Activated CD4-positive, alpha-beta T cell treated with anti-CD3 and anti-CD28 coated beads, Interleukin-2, amount 10 ng/mL, durations not matched to agents 24 days and 14 days (primary cell): ENCODE data around the gene SLC35D1. TPM values are rescaled to one million over a fixed set of nuclear protein-coding genes. Genes with fewer than 3 reads are reported as not detected.
"Not testable (repeated sequence)": the region's sequence is repeated elsewhere in the genome, so short reads cannot be mapped to it uniquely, and the experiment has no call there.

Experiments
- DNase-seq: peaks from one replicate; pipeline ENCODE4 v3.0.0; 2022
- H3K27ac Mint-ChIP-seq: one replicate; pipeline ENCODE4 v1.8.0; 2022; ENCODE audit warnings: mild to moderate bottlenecking, mixed read lengths
- H3K27me3 Mint-ChIP-seq: one replicate; pipeline ENCODE4 v1.8.0; 2022; ENCODE audit warnings: mixed read lengths
- H3K36me3 Mint-ChIP-seq: one replicate; pipeline ENCODE4 v1.8.0; 2022; ENCODE audit warnings: low read depth, mild to moderate bottlenecking, mixed read lengths
- H3K4me1 Mint-ChIP-seq: one replicate; pipeline ENCODE4 v1.8.0; 2021; ENCODE audit warnings: mixed read lengths
- H3K4me3 Mint-ChIP-seq: one replicate; pipeline ENCODE4 v1.8.0; 2022; ENCODE audit warnings: mild to moderate bottlenecking, moderate library complexity, mixed read lengths
- H3K9me3 Mint-ChIP-seq: one replicate; pipeline ENCODE4 v1.8.0; 2021; ENCODE audit warnings: mixed read lengths
- intact Hi-C: fragments of 100-400 bp; cut with micrococcal nuclease; formaldehyde crosslinking; loops from one replicate; pipeline ENCODE4 v1.15.1; 2023
- total RNA-seq: library from RNA; stranded (reverse); gene quantifications from 2 replicates; pipeline ENCODE4 v1.2.3, GENCODE V29; 2022

Gene SLC35D1
- total RNA-seq, result 15.9 and 16.1 TPM in 2 replicates

DNA sequence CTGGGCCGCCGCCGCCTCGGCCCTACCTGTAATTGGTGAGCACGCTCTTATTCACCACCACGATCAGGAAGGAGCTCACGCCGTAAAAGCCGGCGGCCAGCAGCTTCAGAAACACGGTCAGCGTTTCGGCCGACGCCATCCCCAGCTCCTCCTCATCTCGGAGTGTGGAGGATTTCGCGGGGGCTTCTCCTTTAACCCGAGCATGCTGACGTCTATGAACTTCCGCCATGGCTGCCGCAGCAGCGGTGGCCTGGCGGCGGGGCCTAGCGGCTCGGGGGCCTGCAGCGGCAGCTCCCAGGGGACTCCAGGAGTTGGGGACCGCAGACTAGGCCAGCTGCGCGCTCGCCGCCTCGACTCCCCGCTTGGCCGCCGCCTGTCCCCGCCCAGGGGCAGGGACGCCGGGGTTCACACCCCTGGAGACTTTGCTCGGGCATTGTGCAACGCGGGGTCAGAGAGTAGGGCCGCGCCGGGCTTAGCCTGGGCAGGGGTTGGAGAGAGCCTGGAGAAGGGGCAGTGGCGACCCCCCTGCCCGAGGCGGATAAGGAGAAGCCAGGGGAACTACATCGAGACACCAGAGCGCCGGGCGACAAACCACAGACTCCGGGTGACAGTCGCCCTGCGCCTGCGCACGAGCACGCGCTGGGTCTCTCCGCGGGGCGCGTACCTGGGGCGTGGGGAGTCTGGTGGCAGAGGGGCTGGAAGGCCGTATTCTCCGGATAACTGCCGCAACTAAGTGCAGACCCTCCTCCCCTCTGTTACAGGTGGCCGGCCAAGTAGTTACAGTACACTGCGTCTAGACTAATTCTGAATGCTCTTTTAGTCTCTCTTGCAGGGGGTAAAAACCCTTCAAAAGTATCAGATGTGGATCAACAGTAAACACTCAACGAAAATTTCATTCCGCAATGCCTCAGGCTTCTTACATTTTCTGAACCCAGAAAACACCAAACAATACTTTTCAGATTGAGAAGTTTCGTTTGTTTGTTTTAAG, at the start of gene SLC35D1:
Gene SLC35D1 (minus strand): TSS at position 364 of the 988 bp plus-strand sequence. CDS start 135 bp downstream, at position 229.
- intact Hi-C loops, result loop anchor here (1.0 to 10.0 kb wide), 8 partner anchors 57 to 631 kb away; partner anchors contain the start of genes DNAI4, GADD45A and MIER1
- DNase-seq, result peak; percentile 94
- peaks cover 3% of the 10 kb centered on the region for H3K9me3 Mint-ChIP-seq
- peak within 1 kb of the TSS; percentile 95 for H3K27ac Mint-ChIP-seq
- peak within 1 kb of the TSS; percentile 86 for H3K4me3 Mint-ChIP-seq
- H3K36me3 Mint-ChIP-seq, result peaks cover 19% of the 10 kb centered on the region
- H3K27me3 Mint-ChIP-seq, result peaks cover 10% of the 10 kb centered on the region
- H3K4me1 Mint-ChIP-seq, result peaks cover 28% of the 10 kb centered on the region

- intact Hi-C loops, result no loop called here
- Mint-ChIP-seq H3K4me3 (no peak overlapping the region), H3K9me3 (no peaks in the 10 kb centered on the region), H3K36me3 (no peaks in the 10 kb centered on the region), H3K27me3 (peaks cover 20% of the 10 kb centered on the region), H3K27ac (no peak overlapping the region), H3K4me1 (peaks cover 1% of the 10 kb centered on the region)
- DNase-seq, result no peak
Observed at GRCh38 chr1:67103548-67103947, 49.6 kb upstream of the SLC35D1 start.

DNA sequence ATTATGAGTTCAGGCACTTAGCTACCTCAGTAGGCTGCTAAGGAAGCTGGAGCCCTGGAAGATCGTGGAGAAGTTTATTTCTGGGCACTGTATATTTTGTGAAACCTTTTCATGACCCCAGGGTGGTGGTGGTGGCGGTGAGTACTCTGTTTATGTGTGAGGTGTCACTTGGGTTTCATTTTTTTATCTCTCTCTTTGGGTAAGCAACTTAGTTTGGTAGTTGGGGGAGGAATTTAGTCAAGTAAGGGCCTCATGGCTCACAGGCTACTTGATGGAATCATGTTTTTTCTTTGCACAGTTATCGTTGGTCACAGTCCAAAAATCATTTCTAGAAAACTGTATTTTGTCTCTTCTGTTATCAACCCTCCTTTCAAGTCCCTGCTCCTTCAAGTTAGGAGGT, 46.9 kb upstream of the SLC35D1 start:
- DNase-seq, result no peak
- Mint-ChIP-seq H3K4me3 (no peak overlapping the region), H3K4me1 (peaks cover 1% of the 10 kb centered on the region), H3K27me3 (peaks cover 18% of the 10 kb centered on the region), H3K27ac (no peak overlapping the region), H3K36me3 (no peaks in the 10 kb centered on the region), H3K9me3 (no peaks in the 10 kb centered on the region)
- intact Hi-C loops, result no loop called here

DNA sequence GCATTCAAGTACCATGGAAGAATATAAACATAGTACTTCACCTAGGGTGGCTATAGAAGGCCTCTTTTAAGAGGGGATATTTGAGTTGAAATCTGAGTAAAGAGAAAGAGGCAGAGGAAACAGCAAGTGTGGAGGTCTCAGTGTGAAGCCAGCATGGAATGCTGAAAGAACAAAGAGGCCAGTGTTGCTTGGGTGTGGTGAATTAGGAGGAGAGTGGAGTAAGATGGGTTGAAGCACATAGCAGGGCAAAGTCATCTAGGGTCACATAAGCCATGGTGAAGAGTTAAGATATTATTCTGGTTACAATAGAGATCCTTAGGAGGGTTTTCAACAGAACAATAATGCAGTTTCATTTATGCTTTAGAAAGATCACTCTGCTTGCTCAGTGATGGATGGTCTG, 43.4 kb upstream of the SLC35D1 start:
- H3K9me3 Mint-ChIP-seq, result no peaks in the 10 kb centered on the region
- peaks cover 1% of the 10 kb centered on the region for H3K4me1 Mint-ChIP-seq
- no peak overlapping the region for H3K4me3 Mint-ChIP-seq
- no peak overlapping the region for H3K27ac Mint-ChIP-seq
- H3K27me3 Mint-ChIP-seq, result peaks cover 20% of the 10 kb centered on the region
- H3K36me3 Mint-ChIP-seq, result no peaks in the 10 kb centered on the region
- intact Hi-C loops, result no loop called here
- no peak for DNase-seq

DNA sequence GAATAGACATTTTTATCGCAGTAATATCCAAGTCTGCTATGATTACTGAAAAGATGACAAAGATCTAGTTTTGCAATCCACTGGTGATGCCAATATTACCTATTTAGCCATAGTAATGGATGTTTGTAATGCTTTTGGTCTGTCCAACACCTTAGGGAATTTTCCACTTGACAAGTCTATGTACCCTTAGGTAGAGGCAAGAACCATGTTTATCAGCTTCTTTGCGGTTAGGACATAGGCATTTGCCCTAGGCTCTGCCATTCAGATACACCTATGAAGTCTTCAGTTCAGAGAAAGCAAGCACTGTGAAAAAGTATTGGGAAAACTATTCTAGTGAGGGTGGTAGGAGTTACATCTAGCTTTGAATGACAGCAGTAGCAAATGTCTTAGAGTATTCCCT, 40.2 kb upstream of the SLC35D1 start:
- no peak overlapping the region for H3K4me3 Mint-ChIP-seq
- H3K4me1 Mint-ChIP-seq, result no peaks in the 10 kb centered on the region
- H3K36me3 Mint-ChIP-seq, result no peaks in the 10 kb centered on the region
- intact Hi-C loops, result no loop called here
- no peak for DNase-seq
- peaks cover 7% of the 10 kb centered on the region for H3K27me3 Mint-ChIP-seq
- no peak overlapping the region for H3K27ac Mint-ChIP-seq
- H3K9me3 Mint-ChIP-seq, result no peaks in the 10 kb centered on the region

DNA sequence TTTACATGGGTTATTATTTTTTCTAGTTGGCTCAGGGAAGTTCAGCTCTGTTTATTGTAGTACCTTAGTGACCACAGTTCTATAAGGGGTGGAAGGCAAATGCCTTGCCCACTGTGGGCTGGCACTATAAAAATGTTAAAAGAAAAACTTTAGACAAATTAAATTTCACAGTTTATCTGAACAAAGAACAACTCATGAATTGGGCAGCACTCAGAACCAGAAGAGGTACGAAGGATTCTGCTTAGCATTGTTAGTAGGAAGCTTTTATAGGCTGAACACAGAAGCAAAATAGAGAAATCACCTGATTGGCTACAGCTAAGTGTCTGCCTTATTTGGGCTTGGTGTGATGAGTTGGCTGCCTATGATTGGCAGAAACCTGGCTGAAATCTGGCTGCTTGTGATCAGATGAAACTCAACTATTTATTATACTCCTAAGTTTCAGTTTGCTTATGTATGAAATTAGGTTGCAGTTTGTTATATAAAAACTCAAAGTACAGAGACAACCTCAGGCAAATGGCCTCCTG, 35.8 kb upstream of the SLC35D1 start:
- Mint-ChIP-seq H3K4me3 (no peak overlapping the region), H3K27ac (no peak overlapping the region), H3K9me3 (peaks cover 8% of the 10 kb centered on the region), H3K4me1 (no peaks in the 10 kb centered on the region), H3K36me3 (no peaks in the 10 kb centered on the region), H3K27me3 (peaks cover 5% of the 10 kb centered on the region)
- intact Hi-C loops, result no loop called here
- no peak for DNase-seq

GRCh38 chr1:67088440-67088839, 34.5 kb upstream of the SLC35D1 start:
- Mint-ChIP-seq H3K4me1 (no peaks in the 10 kb centered on the region), H3K36me3 (no peaks in the 10 kb centered on the region), H3K9me3 (peaks cover 9% of the 10 kb centered on the region), H3K27ac (no peak overlapping the region), H3K27me3 (peaks cover 5% of the 10 kb centered on the region), H3K4me3 (no peak overlapping the region)
- intact Hi-C loops, result no loop called here
- DNase-seq, result no peak

DNA sequence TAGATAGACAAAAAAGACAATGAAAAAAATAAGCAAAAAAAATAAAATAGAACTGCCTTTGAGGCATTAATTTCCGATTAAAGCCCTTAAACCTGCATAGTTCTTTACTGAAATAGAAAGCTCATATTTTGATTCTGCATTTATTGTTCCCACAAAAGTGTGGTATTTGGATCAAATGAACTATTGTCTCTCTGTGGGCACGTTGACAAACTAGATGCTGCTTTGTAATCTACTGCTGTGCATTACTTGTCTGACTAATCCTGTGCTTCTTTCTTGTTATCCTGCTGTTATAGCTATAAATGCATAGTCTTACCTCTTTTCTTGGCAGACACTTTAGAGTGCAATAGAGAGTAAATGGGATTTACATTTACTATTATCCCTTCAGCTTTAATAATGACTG, 31.4 kb upstream of the SLC35D1 start:
- no peak overlapping the region for H3K4me3 Mint-ChIP-seq
- no peak for DNase-seq
- no peaks in the 10 kb centered on the region for H3K27me3 Mint-ChIP-seq
- no peak overlapping the region for H3K27ac Mint-ChIP-seq
- H3K9me3 Mint-ChIP-seq, result peaks cover 9% of the 10 kb centered on the region
- no peaks in the 10 kb centered on the region for H3K4me1 Mint-ChIP-seq
- H3K36me3 Mint-ChIP-seq, result no peaks in the 10 kb centered on the region
- intact Hi-C loops, result no loop called here

- Mint-ChIP-seq H3K27me3 (no peaks in the 10 kb centered on the region), H3K36me3 (no peaks in the 10 kb centered on the region), H3K27ac (no peak overlapping the region), H3K4me1 (no peaks in the 10 kb centered on the region), H3K4me3 (no peak overlapping the region), H3K9me3 (peaks cover 9% of the 10 kb centered on the region)
- intact Hi-C loops, result no loop called here
- no peak for DNase-seq
Observed at GRCh38 chr1:67084765-67085318, 30.9 kb upstream of the SLC35D1 start.

- DNase-seq, result no peak
- peaks cover 6% of the 10 kb centered on the region for H3K9me3 Mint-ChIP-seq
- H3K27me3 Mint-ChIP-seq, result no peaks in the 10 kb centered on the region
- H3K4me1 Mint-ChIP-seq, result no peaks in the 10 kb centered on the region
- H3K27ac Mint-ChIP-seq, result no peak overlapping the region
- no peak overlapping the region for H3K4me3 Mint-ChIP-seq
- intact Hi-C loops, result no loop called here
- H3K36me3 Mint-ChIP-seq, result no peaks in the 10 kb centered on the region
Observed at GRCh38 chr1:67078291-67078690, 24.3 kb upstream of the SLC35D1 start.

DNA sequence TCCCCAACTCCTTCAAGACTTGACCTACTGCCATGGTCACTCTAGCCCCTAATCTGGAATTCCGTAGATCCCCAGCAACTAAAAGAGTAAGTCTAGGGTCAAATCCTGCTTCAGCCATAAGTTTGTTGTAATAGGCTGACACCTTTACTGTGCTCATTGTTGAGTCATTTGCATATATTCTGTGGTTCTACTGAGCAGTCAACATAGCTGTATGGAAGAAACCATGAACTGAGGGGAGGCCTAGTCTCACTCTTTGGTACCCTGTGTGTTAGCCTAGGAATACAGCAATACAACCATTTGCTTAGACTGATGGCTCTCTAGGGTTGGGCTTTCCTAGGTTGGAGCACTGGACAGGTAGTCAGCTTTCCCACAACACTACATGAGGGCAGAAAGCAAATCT, 23.6 kb upstream of the SLC35D1 start:
- no peak for DNase-seq
- intact Hi-C loops, result no loop called here
- H3K27me3 Mint-ChIP-seq, result no peaks in the 10 kb centered on the region
- H3K36me3 Mint-ChIP-seq, result no peaks in the 10 kb centered on the region
- H3K4me1 Mint-ChIP-seq, result no peaks in the 10 kb centered on the region
- peaks cover 9% of the 10 kb centered on the region for H3K9me3 Mint-ChIP-seq
- no peak overlapping the region for H3K4me3 Mint-ChIP-seq
- no peak overlapping the region for H3K27ac Mint-ChIP-seq

- Mint-ChIP-seq H3K27me3 (no peaks in the 10 kb centered on the region), H3K4me1 (no peaks in the 10 kb centered on the region), H3K36me3 (no peaks in the 10 kb centered on the region), H3K27ac (no peak overlapping the region), H3K9me3 (peaks cover 23% of the 10 kb centered on the region), H3K4me3 (no peak overlapping the region)
- DNase-seq, result no peak
- intact Hi-C loops, result no loop called here
Observed at GRCh38 chr1:67072749-67073148, 18.8 kb upstream of the SLC35D1 start.

- H3K4me3 Mint-ChIP-seq, H3K4me1 Mint-ChIP-seq, H3K27ac Mint-ChIP-seq, intact Hi-C loops, DNase-seq, H3K36me3 Mint-ChIP-seq: not testable (repeated sequence)
- Mint-ChIP-seq H3K27me3 (peaks cover 14% of the 10 kb centered on the region), H3K9me3 (peaks cover 40% of the 10 kb centered on the region)
Observed at GRCh38 chr1:67067655-67068054, 13.7 kb upstream of the SLC35D1 start.

- DNase-seq, result no peak
- peaks cover 25% of the 10 kb centered on the region for H3K9me3 Mint-ChIP-seq
- peaks cover 27% of the 10 kb centered on the region for H3K27me3 Mint-ChIP-seq
- no peak overlapping the region for H3K27ac Mint-ChIP-seq
- intact Hi-C loops, result no loop called here
- no peaks in the 10 kb centered on the region for H3K36me3 Mint-ChIP-seq
- no peak overlapping the region for H3K4me3 Mint-ChIP-seq
- H3K4me1 Mint-ChIP-seq, result no peaks in the 10 kb centered on the region
Observed at GRCh38 chr1:67062412-67062811, 8.5 kb upstream of the SLC35D1 start.
